Liver (tissue), 9 donors: ENCODE results near the gene UGT1A8. TPM values are rescaled to one million over a fixed set of nuclear protein-coding genes. Genes with fewer than 3 reads are reported as not detected.

Experiments used
- DNase-seq: peaks from one replicate; pipeline ENCODE4 v3.0.0-alpha.2; 2017; ENCODE audit warnings: low spot score
- H3K27ac ChIP-seq, 2 donors: one replicate each; pipeline ENCODE4 v1.7.0; 2013; ENCODE audit warnings: inconsistent platforms in 2 of 2, low read length in 2 of 2, control low read depth in 1 of 2, low read depth in 1 of 2, mild to moderate bottlenecking in 1 of 2
- H3K27me3 ChIP-seq, 4 donors: one replicate each; pipeline versions ENCODE4 v1.6.1 to v1.7.0; 2013; ENCODE audit warnings: low read length in 3 of 4, inconsistent platforms in 1 of 4, mild to moderate bottlenecking in 1 of 4, moderate library complexity in 1 of 4; ENCODE audit not compliant: control insufficient read depth in 4 of 4, insufficient read depth in 4 of 4
- H3K36me3 ChIP-seq, 4 donors: one replicate each; pipeline versions ENCODE4 v1.6.1 to v1.7.0; 2013; ENCODE audit warnings: low read length in 3 of 4, mild to moderate bottlenecking in 3 of 4, low read depth in 1 of 4, moderate library complexity in 1 of 4; ENCODE audit not compliant: control insufficient read depth in 4 of 4, insufficient read depth in 3 of 4
- H3K4me1 ChIP-seq, 4 donors: one replicate each; pipeline versions ENCODE4 v1.6.1 to v1.7.0; 2013; ENCODE audit warnings: low read length in 3 of 4, mild to moderate bottlenecking in 3 of 4, moderate library complexity in 1 of 4; ENCODE audit not compliant: control insufficient read depth in 4 of 4, insufficient read depth in 4 of 4
- H3K4me3 ChIP-seq, 3 donors: one replicate each; pipeline versions ENCODE4 v1.6.1 to v1.7.0; 2013; ENCODE audit warnings: low read length in 3 of 3, control low read depth in 1 of 3, low read depth in 1 of 3, mild to moderate bottlenecking in 1 of 3
- H3K9ac ChIP-seq, 2 donors: one replicate each; pipeline ENCODE4 v1.7.0; 2013; ENCODE audit warnings: low read length in 2 of 2, mild to moderate bottlenecking in 2 of 2, moderate library complexity in 2 of 2, control low read depth in 1 of 2, low read depth in 1 of 2
- H3K9me3 ChIP-seq, 4 donors: one replicate each; pipeline versions ENCODE4 v1.6.1 to v1.7.0; 2013; ENCODE audit warnings: low read length in 3 of 4; ENCODE audit not compliant: control insufficient read depth in 4 of 4
- EGR1 ChIP-seq, 2 donors: IDR thresholded peaks; 2 replicates each; pipeline ENCODE4 v1.6.1; 2016 to 2018; ENCODE audit warnings: antibody characterized with exemption in 2 of 2, low read depth in 2 of 2
- FOXA1 ChIP-seq: IDR thresholded peaks from 2 replicates; pipeline ENCODE4 v1.6.1; 2016; ENCODE audit warnings: antibody characterized with exemption
- FOXA2 ChIP-seq: IDR thresholded peaks from 2 replicates; pipeline ENCODE4 v1.6.1; 2016; ENCODE audit warnings: antibody characterized with exemption
- GABPA ChIP-seq, 2 donors: IDR thresholded peaks in 1 of 2; conservative IDR thresholded peaks in 1 of 2; 2 replicates each; pipeline ENCODE4 v1.6.1; 2016; ENCODE audit warnings: antibody characterized with exemption in 2 of 2, mild to moderate bottlenecking in 1 of 2, moderate library complexity in 1 of 2
- HNF4A ChIP-seq, 2 donors: conservative IDR thresholded peaks; 2 replicates each; pipeline ENCODE4 v1.6.1; 2016; ENCODE audit warnings: antibody characterized with exemption in 2 of 2, mild to moderate bottlenecking in 2 of 2
- HNF4G ChIP-seq: IDR thresholded peaks from 2 replicates; pipeline ENCODE4 v1.6.1; 2016; ENCODE audit warnings: antibody characterized with exemption
- JUND ChIP-seq, 2 donors: IDR thresholded peaks; 2 replicates each; pipeline ENCODE4 v1.6.1; 2016; ENCODE audit warnings: antibody characterized with exemption in 2 of 2
- NR2F2 ChIP-seq: IDR thresholded peaks from 2 replicates; pipeline ENCODE4 v1.6.1; 2016; ENCODE audit warnings: antibody characterized with exemption
- RAD21 ChIP-seq, 2 donors: IDR thresholded peaks; 2 replicates each; pipeline ENCODE4 v1.6.1; 2016; ENCODE audit warnings: antibody characterized with exemption in 2 of 2, mild to moderate bottlenecking in 2 of 2
- RXRA ChIP-seq, 2 donors: IDR thresholded peaks; 2 replicates each; pipeline ENCODE4 v1.6.1; 2017 to 2018; ENCODE audit warnings: antibody characterized with exemption in 2 of 2, mild to moderate bottlenecking in 1 of 2
- SP1 ChIP-seq: IDR thresholded peaks from 2 replicates; pipeline ENCODE4 v1.6.1; 2018; ENCODE audit warnings: antibody characterized with exemption, mild to moderate bottlenecking
- TAF1 ChIP-seq: conservative IDR thresholded peaks from 2 replicates; pipeline ENCODE4 v1.6.1; 2016; ENCODE audit warnings: antibody characterized with exemption, mild to moderate bottlenecking
- WGBS: extraction: QIAGEN DNeasy Blood & Tissue Kit; methylation state at CpG from one replicate; pipeline ENCODE4 v1.1.7; 2013; 5-methylcytosine and 5-hydroxymethylcytosine counted together
- polyA plus RNA-seq, 2 donors: library from polyadenylated mRNA; stranded (reverse) in 1 of 2; unstranded in 1 of 2; fragments of 200-250 nt in 1 of 2; fragments of >200 nt in 1 of 2; fragmentation: Nextera tagmentation in 1 of 2; extraction: Ambion mirVana in 1 of 2; gene quantifications; one replicate each; pipeline versions ENCODE4 v1.2.1 to v1.2.3, GENCODE V29; 2013 to 2015
- total RNA-seq, 2 donors: library from RNA; depleted of rRNA; stranded (reverse); fragments of >200 nt; gene quantifications; one replicate each; pipeline ENCODE4 v1.2.3, GENCODE V29; 2014
- TF ChIP-seq, protein P1 (sequence below): IDR thresholded peaks from 2 replicates; pipeline ENCODE4 v1.6.1; 2016; ENCODE audit warnings: antibody characterized with exemption, mild to moderate bottlenecking
- TF ChIP-seq, protein P2 (sequence below): IDR thresholded peaks from 2 replicates; pipeline ENCODE4 v1.6.1; 2016; ENCODE audit warnings: antibody characterized with exemption
- TF ChIP-seq, protein P3 (sequence below): IDR thresholded peaks from 2 replicates; pipeline ENCODE4 v1.6.1; 2016; ENCODE audit warnings: antibody characterized with exemption
- TF ChIP-seq, protein P4 (sequence below): fragments of 150-350 bp; IDR thresholded peaks from 2 replicates; pipeline ENCODE4 v1.5.1; 2017; ENCODE audit warnings: improper control_type of control experiment, low read depth, low read length; ENCODE audit not compliant: missing input control
- TF ChIP-seq, protein P5 (sequence below): IDR thresholded peaks from 2 replicates; pipeline ENCODE4 v1.6.1; 2016; ENCODE audit warnings: antibody characterized with exemption
- donor health status: healthy.
- donor health status: healthy.
- donor health status: healthy.
- donor health status: healthy.
- donor health status: healthy.

Gene UGT1A8
- total and polyA plus RNA-seq, 4 donors, result 0.17 to 0.51 (median 0.48) TPM; not detected in 1

DNA sequence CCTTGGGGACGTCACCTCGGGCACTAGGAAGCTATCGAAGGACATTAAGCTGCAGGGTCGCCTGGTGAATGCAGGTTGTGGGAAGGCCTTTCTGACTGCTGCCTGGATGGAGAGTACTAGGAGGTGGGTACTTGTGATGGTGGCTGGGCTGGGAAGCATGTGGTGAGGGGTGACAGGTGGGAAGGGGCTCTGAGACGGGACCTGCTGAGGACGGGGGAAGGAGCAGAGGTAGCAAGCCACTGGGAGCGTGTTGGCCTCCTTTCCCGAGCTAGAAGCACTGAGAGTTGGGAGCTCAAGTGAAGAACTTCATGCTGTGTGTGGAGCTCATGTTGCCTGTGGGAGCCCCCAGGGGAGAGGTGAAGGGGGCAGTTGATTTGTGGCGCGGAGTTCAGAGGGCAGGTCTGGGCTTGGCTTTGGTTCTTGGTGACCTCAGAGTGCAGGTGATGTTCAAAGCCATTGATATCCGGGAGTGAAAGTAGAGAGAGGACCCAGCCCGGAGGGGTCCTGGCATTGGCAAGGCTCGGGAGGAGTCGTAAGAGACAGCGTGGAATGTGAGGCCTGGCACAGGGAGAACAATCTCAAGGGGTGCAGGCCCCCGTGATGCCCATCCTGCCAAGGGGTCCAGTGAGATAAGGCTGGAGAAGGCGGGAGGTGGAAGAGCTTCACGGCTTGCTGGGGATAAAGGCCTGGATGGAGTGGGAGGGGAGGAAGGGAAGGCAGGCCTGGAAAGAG lies 173.9 kb downstream of the UGT1A8 start:
- Histone ChIP-seq H3K9ac (no peak overlapping the region), H3K27ac (no peak overlapping the region), H3K9me3 (no peaks in the 10 kb centered on the region), H3K36me3 (no peaks in the 10 kb centered on the region), H3K27me3 (no peaks in the 10 kb centered on the region), H3K4me1 (no peaks in the 10 kb centered on the region), H3K4me3 (no peak overlapping the region)
- DNase-seq, result no peak
- TF ChIP-seq, protein P1, sequence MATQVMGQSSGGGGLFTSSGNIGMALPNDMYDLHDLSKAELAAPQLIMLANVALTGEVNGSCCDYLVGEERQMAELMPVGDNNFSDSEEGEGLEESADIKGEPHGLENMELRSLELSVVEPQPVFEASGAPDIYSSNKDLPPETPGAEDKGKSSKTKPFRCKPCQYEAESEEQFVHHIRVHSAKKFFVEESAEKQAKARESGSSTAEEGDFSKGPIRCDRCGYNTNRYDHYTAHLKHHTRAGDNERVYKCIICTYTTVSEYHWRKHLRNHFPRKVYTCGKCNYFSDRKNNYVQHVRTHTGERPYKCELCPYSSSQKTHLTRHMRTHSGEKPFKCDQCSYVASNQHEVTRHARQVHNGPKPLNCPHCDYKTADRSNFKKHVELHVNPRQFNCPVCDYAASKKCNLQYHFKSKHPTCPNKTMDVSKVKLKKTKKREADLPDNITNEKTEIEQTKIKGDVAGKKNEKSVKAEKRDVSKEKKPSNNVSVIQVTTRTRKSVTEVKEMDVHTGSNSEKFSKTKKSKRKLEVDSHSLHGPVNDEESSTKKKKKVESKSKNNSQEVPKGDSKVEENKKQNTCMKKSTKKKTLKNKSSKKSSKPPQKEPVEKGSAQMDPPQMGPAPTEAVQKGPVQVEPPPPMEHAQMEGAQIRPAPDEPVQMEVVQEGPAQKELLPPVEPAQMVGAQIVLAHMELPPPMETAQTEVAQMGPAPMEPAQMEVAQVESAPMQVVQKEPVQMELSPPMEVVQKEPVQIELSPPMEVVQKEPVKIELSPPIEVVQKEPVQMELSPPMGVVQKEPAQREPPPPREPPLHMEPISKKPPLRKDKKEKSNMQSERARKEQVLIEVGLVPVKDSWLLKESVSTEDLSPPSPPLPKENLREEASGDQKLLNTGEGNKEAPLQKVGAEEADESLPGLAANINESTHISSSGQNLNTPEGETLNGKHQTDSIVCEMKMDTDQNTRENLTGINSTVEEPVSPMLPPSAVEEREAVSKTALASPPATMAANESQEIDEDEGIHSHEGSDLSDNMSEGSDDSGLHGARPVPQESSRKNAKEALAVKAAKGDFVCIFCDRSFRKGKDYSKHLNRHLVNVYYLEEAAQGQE, result no peak
- TF ChIP-seq, protein P2, sequence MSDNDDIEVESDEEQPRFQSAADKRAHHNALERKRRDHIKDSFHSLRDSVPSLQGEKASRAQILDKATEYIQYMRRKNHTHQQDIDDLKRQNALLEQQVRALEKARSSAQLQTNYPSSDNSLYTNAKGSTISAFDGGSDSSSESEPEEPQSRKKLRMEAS, result no peak
- TF ChIP-seq EGR1 (IDR thresholded peaks at IDR 0.05; ENCODE audit: low read depth in 2 of 2) (no peak), HNF4A (conservative IDR thresholded peaks at IDR 0.05) (no peak), RAD21 (IDR thresholded peaks at IDR 0.05) (no peak), SP1 (no peak), RXRA (IDR thresholded peaks at IDR 0.05) (no peak), JUND (IDR thresholded peaks at IDR 0.05) (no peak), GABPA (IDR thresholded peaks at IDR 0.05 in 1 of 2, conservative IDR thresholded peaks at IDR 0.05 in 1 of 2) (no peak), FOXA1 (no peak), TAF1 (no peak), FOXA2 (no peak), NR2F2 (no peak), HNF4G (no peak)
- TF ChIP-seq, protein P3, sequence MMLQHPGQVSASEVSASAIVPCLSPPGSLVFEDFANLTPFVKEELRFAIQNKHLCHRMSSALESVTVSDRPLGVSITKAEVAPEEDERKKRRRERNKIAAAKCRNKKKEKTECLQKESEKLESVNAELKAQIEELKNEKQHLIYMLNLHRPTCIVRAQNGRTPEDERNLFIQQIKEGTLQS, result no peak
- TF ChIP-seq, protein P4, sequence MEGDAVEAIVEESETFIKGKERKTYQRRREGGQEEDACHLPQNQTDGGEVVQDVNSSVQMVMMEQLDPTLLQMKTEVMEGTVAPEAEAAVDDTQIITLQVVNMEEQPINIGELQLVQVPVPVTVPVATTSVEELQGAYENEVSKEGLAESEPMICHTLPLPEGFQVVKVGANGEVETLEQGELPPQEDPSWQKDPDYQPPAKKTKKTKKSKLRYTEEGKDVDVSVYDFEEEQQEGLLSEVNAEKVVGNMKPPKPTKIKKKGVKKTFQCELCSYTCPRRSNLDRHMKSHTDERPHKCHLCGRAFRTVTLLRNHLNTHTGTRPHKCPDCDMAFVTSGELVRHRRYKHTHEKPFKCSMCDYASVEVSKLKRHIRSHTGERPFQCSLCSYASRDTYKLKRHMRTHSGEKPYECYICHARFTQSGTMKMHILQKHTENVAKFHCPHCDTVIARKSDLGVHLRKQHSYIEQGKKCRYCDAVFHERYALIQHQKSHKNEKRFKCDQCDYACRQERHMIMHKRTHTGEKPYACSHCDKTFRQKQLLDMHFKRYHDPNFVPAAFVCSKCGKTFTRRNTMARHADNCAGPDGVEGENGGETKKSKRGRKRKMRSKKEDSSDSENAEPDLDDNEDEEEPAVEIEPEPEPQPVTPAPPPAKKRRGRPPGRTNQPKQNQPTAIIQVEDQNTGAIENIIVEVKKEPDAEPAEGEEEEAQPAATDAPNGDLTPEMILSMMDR, result no peak
- TF ChIP-seq, protein P5, sequence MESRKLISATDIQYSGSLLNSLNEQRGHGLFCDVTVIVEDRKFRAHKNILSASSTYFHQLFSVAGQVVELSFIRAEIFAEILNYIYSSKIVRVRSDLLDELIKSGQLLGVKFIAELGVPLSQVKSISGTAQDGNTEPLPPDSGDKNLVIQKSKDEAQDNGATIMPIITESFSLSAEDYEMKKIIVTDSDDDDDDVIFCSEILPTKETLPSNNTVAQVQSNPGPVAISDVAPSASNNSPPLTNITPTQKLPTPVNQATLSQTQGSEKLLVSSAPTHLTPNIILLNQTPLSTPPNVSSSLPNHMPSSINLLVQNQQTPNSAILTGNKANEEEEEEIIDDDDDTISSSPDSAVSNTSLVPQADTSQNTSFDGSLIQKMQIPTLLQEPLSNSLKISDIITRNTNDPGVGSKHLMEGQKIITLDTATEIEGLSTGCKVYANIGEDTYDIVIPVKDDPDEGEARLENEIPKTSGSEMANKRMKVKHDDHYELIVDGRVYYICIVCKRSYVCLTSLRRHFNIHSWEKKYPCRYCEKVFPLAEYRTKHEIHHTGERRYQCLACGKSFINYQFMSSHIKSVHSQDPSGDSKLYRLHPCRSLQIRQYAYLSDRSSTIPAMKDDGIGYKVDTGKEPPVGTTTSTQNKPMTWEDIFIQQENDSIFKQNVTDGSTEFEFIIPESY, result no peak
- WGBS, result 91% methylated on average over 18 of the region's 18 CpGs
